Liver (tissue), 9 donors: Measurements from ENCODE around the gene M1AP. TPM values are rescaled to one million over a fixed set of nuclear protein-coding genes. Genes with fewer than 3 reads are reported as not detected.

ENCODE experiments used
- DNase-seq: peaks from one replicate; pipeline ENCODE4 v3.0.0-alpha.2; 2017; ENCODE audit warnings: low spot score
- H3K27ac ChIP-seq, 2 donors: one replicate each; pipeline ENCODE4 v1.7.0; 2013; ENCODE audit warnings: inconsistent platforms in 2 of 2, low read length in 2 of 2, control low read depth in 1 of 2, low read depth in 1 of 2, mild to moderate bottlenecking in 1 of 2
- H3K27me3 ChIP-seq, 4 donors: one replicate each; pipeline versions ENCODE4 v1.6.1 to v1.7.0; 2013; ENCODE audit warnings: low read length in 3 of 4, inconsistent platforms in 1 of 4, mild to moderate bottlenecking in 1 of 4, moderate library complexity in 1 of 4; ENCODE audit not compliant: control insufficient read depth in 4 of 4, insufficient read depth in 4 of 4
- H3K36me3 ChIP-seq, 4 donors: one replicate each; pipeline versions ENCODE4 v1.6.1 to v1.7.0; 2013; ENCODE audit warnings: low read length in 3 of 4, mild to moderate bottlenecking in 3 of 4, low read depth in 1 of 4, moderate library complexity in 1 of 4; ENCODE audit not compliant: control insufficient read depth in 4 of 4, insufficient read depth in 3 of 4
- H3K4me1 ChIP-seq, 4 donors: one replicate each; pipeline versions ENCODE4 v1.6.1 to v1.7.0; 2013; ENCODE audit warnings: low read length in 3 of 4, mild to moderate bottlenecking in 3 of 4, moderate library complexity in 1 of 4; ENCODE audit not compliant: control insufficient read depth in 4 of 4, insufficient read depth in 4 of 4
- H3K4me3 ChIP-seq, 3 donors: one replicate each; pipeline versions ENCODE4 v1.6.1 to v1.7.0; 2013; ENCODE audit warnings: low read length in 3 of 3, control low read depth in 1 of 3, low read depth in 1 of 3, mild to moderate bottlenecking in 1 of 3
- H3K9ac ChIP-seq, 2 donors: one replicate each; pipeline ENCODE4 v1.7.0; 2013; ENCODE audit warnings: low read length in 2 of 2, mild to moderate bottlenecking in 2 of 2, moderate library complexity in 2 of 2, control low read depth in 1 of 2, low read depth in 1 of 2
- H3K9me3 ChIP-seq, 4 donors: one replicate each; pipeline versions ENCODE4 v1.6.1 to v1.7.0; 2013; ENCODE audit warnings: low read length in 3 of 4; ENCODE audit not compliant: control insufficient read depth in 4 of 4
- EGR1 ChIP-seq, 2 donors: IDR thresholded peaks; 2 replicates each; pipeline ENCODE4 v1.6.1; 2016 to 2018; ENCODE audit warnings: antibody characterized with exemption in 2 of 2, low read depth in 2 of 2
- FOXA2 ChIP-seq: IDR thresholded peaks from 2 replicates; pipeline ENCODE4 v1.6.1; 2016; ENCODE audit warnings: antibody characterized with exemption
- HNF4A ChIP-seq, 2 donors: conservative IDR thresholded peaks; 2 replicates each; pipeline ENCODE4 v1.6.1; 2016; ENCODE audit warnings: antibody characterized with exemption in 2 of 2, mild to moderate bottlenecking in 2 of 2
- HNF4G ChIP-seq: IDR thresholded peaks from 2 replicates; pipeline ENCODE4 v1.6.1; 2016; ENCODE audit warnings: antibody characterized with exemption
- JUND ChIP-seq, 2 donors: IDR thresholded peaks; 2 replicates each; pipeline ENCODE4 v1.6.1; 2016; ENCODE audit warnings: antibody characterized with exemption in 2 of 2
- NR2F2 ChIP-seq: IDR thresholded peaks from 2 replicates; pipeline ENCODE4 v1.6.1; 2016; ENCODE audit warnings: antibody characterized with exemption
- RAD21 ChIP-seq, 2 donors: IDR thresholded peaks; 2 replicates each; pipeline ENCODE4 v1.6.1; 2016; ENCODE audit warnings: antibody characterized with exemption in 2 of 2, mild to moderate bottlenecking in 2 of 2
- RXRA ChIP-seq, 2 donors: IDR thresholded peaks; 2 replicates each; pipeline ENCODE4 v1.6.1; 2017 to 2018; ENCODE audit warnings: antibody characterized with exemption in 2 of 2, mild to moderate bottlenecking in 1 of 2
- SP1 ChIP-seq: IDR thresholded peaks from 2 replicates; pipeline ENCODE4 v1.6.1; 2018; ENCODE audit warnings: antibody characterized with exemption, mild to moderate bottlenecking
- TAF1 ChIP-seq: conservative IDR thresholded peaks from 2 replicates; pipeline ENCODE4 v1.6.1; 2016; ENCODE audit warnings: antibody characterized with exemption, mild to moderate bottlenecking
- YY1 ChIP-seq: IDR thresholded peaks from 2 replicates; pipeline ENCODE4 v1.6.1; 2016; ENCODE audit warnings: antibody characterized with exemption, mild to moderate bottlenecking
- WGBS: extraction: QIAGEN DNeasy Blood & Tissue Kit; methylation state at CpG from one replicate; pipeline ENCODE4 v1.1.7; 2013; 5-methylcytosine and 5-hydroxymethylcytosine counted together
- polyA plus RNA-seq, 2 donors: library from polyadenylated mRNA; stranded (reverse) in 1 of 2; unstranded in 1 of 2; fragments of 200-250 nt in 1 of 2; fragments of >200 nt in 1 of 2; fragmentation: Nextera tagmentation in 1 of 2; extraction: Ambion mirVana in 1 of 2; gene quantifications; one replicate each; pipeline versions ENCODE4 v1.2.1 to v1.2.3, GENCODE V29; 2013 to 2015
- total RNA-seq, 2 donors: library from RNA; depleted of rRNA; stranded (reverse); fragments of >200 nt; gene quantifications; one replicate each; pipeline ENCODE4 v1.2.3, GENCODE V29; 2014
- TF ChIP-seq, protein P1 (sequence below): fragments of 150-350 bp; IDR thresholded peaks from 2 replicates; pipeline ENCODE4 v1.5.1; 2017; ENCODE audit warnings: improper control_type of control experiment, low read depth, low read length; ENCODE audit not compliant: missing input control
- TF ChIP-seq, protein P2 (sequence below): IDR thresholded peaks from 2 replicates; pipeline ENCODE4 v1.6.1; 2016; ENCODE audit warnings: antibody characterized with exemption, mild to moderate bottlenecking
- TF ChIP-seq, protein P3 (sequence below): IDR thresholded peaks from 2 replicates; pipeline ENCODE4 v1.6.1; 2016; ENCODE audit warnings: antibody characterized with exemption
- TF ChIP-seq, protein P4 (sequence below): IDR thresholded peaks from 2 replicates; pipeline ENCODE4 v1.6.1; 2016; ENCODE audit warnings: antibody characterized with exemption
- donor health status: healthy.
- donor health status: healthy.
- donor health status: healthy.
- donor health status: healthy.
- donor health status: healthy.

M1AP gene
- total and polyA plus RNA-seq, 4 donors, result under 0.01 to 0.38 (median 0.08) TPM

DNA sequence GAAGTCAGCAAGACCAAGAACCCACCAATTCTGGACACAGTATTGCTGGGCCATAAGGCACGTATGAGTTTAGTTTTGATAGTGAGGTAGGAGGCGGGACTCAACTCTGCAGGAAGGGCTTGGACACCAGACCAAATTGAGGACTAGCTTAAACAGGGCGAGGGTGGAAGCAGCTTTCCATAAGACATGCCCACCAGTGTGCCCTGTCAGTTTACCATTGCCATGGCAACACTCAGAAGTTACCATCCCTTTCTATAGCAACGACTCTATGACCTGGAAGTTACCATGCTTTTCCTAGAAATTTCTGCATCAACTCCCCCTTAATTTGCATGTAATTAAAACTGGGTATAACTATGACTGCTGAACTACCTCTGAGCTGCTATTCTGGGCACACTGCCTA is 2.8 kb downstream of the M1AP start:
- Histone ChIP-seq H3K9me3 (peaks cover 0 to 2% (median 0%) of the 10 kb centered on the region in 4 donors), H3K27ac (no peak overlapping the region), H3K27me3 (peaks cover 0 to 6% (median 3%) of the 10 kb centered on the region in 4 donors), H3K4me1 (peaks cover 0 to 4% (median 2%) of the 10 kb centered on the region in 4 donors), H3K36me3 (no peaks in the 10 kb centered on the region), H3K4me3 (no peak overlapping the region), H3K9ac (no peak overlapping the region)
- DNase-seq, result no peak
- TF ChIP-seq SP1 (no peak), HNF4G (no peak), EGR1 (IDR thresholded peaks at IDR 0.05; ENCODE audit: low read depth in 2 of 2) (no peak), TAF1 (no peak), HNF4A (conservative IDR thresholded peaks at IDR 0.05) (no peak), RXRA (IDR thresholded peaks at IDR 0.05) (no peak), RAD21 (IDR thresholded peaks at IDR 0.05) (no peak), YY1 (no peak), NR2F2 (no peak)
- TF ChIP-seq, protein P1, sequence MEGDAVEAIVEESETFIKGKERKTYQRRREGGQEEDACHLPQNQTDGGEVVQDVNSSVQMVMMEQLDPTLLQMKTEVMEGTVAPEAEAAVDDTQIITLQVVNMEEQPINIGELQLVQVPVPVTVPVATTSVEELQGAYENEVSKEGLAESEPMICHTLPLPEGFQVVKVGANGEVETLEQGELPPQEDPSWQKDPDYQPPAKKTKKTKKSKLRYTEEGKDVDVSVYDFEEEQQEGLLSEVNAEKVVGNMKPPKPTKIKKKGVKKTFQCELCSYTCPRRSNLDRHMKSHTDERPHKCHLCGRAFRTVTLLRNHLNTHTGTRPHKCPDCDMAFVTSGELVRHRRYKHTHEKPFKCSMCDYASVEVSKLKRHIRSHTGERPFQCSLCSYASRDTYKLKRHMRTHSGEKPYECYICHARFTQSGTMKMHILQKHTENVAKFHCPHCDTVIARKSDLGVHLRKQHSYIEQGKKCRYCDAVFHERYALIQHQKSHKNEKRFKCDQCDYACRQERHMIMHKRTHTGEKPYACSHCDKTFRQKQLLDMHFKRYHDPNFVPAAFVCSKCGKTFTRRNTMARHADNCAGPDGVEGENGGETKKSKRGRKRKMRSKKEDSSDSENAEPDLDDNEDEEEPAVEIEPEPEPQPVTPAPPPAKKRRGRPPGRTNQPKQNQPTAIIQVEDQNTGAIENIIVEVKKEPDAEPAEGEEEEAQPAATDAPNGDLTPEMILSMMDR, result no peak
- TF ChIP-seq, protein P2, sequence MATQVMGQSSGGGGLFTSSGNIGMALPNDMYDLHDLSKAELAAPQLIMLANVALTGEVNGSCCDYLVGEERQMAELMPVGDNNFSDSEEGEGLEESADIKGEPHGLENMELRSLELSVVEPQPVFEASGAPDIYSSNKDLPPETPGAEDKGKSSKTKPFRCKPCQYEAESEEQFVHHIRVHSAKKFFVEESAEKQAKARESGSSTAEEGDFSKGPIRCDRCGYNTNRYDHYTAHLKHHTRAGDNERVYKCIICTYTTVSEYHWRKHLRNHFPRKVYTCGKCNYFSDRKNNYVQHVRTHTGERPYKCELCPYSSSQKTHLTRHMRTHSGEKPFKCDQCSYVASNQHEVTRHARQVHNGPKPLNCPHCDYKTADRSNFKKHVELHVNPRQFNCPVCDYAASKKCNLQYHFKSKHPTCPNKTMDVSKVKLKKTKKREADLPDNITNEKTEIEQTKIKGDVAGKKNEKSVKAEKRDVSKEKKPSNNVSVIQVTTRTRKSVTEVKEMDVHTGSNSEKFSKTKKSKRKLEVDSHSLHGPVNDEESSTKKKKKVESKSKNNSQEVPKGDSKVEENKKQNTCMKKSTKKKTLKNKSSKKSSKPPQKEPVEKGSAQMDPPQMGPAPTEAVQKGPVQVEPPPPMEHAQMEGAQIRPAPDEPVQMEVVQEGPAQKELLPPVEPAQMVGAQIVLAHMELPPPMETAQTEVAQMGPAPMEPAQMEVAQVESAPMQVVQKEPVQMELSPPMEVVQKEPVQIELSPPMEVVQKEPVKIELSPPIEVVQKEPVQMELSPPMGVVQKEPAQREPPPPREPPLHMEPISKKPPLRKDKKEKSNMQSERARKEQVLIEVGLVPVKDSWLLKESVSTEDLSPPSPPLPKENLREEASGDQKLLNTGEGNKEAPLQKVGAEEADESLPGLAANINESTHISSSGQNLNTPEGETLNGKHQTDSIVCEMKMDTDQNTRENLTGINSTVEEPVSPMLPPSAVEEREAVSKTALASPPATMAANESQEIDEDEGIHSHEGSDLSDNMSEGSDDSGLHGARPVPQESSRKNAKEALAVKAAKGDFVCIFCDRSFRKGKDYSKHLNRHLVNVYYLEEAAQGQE, result no peak
- WGBS, result 76% methylated on average over 4 of the region's 4 CpGs

DNA sequence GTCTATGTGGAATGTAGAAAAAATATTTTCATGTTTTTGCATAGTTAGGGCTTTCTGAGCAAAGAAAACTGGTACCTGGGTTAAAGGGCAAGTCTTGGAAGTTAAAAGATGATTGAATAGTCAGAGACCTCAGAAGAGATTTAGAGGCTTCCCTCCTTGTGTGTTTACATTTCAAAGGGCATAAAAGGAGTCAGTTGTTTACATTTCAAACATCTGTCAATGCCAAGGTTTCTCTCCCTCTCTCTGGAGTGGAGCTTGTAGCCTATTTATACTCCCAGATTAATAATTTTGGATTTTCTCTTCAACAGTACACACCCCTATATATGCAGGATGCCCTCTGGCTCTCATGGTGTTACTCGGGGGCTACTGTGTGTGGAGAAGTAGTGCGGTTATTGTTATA is 8.6 kb downstream of the M1AP start:
- Histone ChIP-seq H3K27ac (no peak overlapping the region), H3K4me1 (no peaks in the 10 kb centered on the region), H3K9me3 (no peaks in the 10 kb centered on the region), H3K4me3 (no peak overlapping the region), H3K9ac (no peak overlapping the region), H3K27me3 (no peaks in the 10 kb centered on the region), H3K36me3 (no peaks in the 10 kb centered on the region)
- DNase-seq, result no peak
- TF ChIP-seq, protein P2, result no peak
- TF ChIP-seq, protein P3, sequence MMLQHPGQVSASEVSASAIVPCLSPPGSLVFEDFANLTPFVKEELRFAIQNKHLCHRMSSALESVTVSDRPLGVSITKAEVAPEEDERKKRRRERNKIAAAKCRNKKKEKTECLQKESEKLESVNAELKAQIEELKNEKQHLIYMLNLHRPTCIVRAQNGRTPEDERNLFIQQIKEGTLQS, result no peak
- TF ChIP-seq SP1 (no peak), YY1 (no peak), NR2F2 (no peak), TAF1 (no peak), FOXA2 (no peak), RAD21 (IDR thresholded peaks at IDR 0.05) (no peak), HNF4G (no peak), JUND (IDR thresholded peaks at IDR 0.05) (no peak)
- TF ChIP-seq, protein P4, sequence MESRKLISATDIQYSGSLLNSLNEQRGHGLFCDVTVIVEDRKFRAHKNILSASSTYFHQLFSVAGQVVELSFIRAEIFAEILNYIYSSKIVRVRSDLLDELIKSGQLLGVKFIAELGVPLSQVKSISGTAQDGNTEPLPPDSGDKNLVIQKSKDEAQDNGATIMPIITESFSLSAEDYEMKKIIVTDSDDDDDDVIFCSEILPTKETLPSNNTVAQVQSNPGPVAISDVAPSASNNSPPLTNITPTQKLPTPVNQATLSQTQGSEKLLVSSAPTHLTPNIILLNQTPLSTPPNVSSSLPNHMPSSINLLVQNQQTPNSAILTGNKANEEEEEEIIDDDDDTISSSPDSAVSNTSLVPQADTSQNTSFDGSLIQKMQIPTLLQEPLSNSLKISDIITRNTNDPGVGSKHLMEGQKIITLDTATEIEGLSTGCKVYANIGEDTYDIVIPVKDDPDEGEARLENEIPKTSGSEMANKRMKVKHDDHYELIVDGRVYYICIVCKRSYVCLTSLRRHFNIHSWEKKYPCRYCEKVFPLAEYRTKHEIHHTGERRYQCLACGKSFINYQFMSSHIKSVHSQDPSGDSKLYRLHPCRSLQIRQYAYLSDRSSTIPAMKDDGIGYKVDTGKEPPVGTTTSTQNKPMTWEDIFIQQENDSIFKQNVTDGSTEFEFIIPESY, result no peak
- 87% methylated on average over 2 of the region's 2 CpGs for WGBS
